Sigmoid colon (tissue), 4 donors: ENCODE measurements around the gene MRPS34.

Source experiments
- CTCF ChIP-seq, 4 experiments: fragments of 450-650 bp in 3 of 4; fragments of 200-600 bp in 1 of 4; IDR thresholded peaks; one replicate each; pipeline ENCODE4 v1.5.1; 2016 to 2019; ENCODE audit warnings: antibody characterized with exemption in 4 of 4, mild to moderate bottlenecking in 3 of 4, moderate library complexity in 2 of 4
- POLR2A ChIP-seq, 2 donors: fragments of 450-650 bp; IDR thresholded peaks; one replicate each; pipeline ENCODE4 v1.6.1; 2016; ENCODE audit warnings: antibody characterized with exemption in 2 of 2, mild to moderate bottlenecking in 2 of 2, moderate library complexity in 2 of 2
- POLR2AphosphoS5 ChIP-seq, 4 donors: sonication (generic); formaldehyde crosslinking; IDR thresholded peaks; one replicate each; pipeline ENCODE4 v1.6.1; 2017; ENCODE audit warnings: antibody characterized with exemption in 4 of 4

DNA sequence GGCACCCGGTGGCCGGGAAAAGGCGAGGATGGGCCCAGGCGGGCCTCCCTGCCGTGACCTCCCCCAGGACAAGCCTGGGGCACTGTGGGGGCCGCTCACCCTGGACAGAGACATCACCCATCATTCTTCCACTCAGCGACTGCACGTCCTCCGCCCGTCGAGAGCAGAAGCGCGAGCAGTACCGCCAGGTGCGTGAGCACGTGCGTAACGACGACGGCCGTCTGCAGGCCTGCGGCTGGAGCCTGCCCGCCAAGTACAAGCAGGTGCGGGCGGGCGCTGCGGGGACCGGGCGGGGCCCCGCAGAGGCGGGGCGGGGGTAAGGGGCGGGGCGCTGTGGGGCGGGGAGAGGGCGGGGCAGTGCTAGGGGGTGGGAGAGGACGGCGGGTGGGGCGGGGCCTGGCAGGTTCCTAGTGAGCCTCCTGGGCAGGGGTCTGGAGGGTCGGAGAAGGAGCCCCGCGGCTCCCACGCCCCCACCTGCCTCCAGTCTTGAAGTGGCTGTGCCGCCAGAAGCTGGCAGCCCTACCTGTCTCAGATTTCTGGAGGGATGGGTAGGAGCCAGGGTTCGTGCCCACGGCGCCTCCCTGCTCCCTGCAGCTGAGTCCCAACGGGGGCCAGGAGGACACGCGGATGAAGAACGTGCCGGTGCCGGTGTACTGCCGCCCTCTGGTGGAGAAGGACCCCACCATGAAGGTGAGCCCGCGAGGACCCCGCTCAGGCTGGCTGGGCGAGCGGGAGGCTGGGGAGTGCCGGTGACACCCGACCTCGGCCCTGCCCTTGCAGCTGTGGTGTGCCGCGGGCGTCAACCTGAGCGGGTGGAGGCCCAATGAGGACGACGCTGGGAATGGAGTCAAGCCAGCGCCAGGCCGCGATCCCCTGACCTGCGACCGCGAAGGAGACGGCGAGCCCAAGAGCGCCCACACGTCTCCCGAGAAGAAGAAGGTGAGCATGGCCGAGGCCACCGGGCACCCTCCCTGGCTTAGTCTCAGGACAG, 9.1 kb downstream of the MRPS34 start:
- TF ChIP-seq CTCF (IDR thresholded peaks at IDR 0.05) (peak in 2 of 4 experiments; percentile 30 to 39), POLR2A (IDR thresholded peaks at IDR 0.05) (no peak), POLR2AphosphoS5 (IDR thresholded peaks at IDR 0.05) (no peak)
